ENCODE measurements around the gene CABP2.

The CABP2 gene

GRCh38 chr11:67495234-67496005 is 27.8 kb downstream of the CABP2 start:
- DNase-seq (ENCODE audit: extremely low read depth in 1 of 2, low read depth in 1 of 2) = no peak

- no peak for DNase-seq (ENCODE audit: extremely low read depth in 1 of 2, low read depth in 1 of 2)
These were observed 28.6 kb downstream of the CABP2 start for GRCh38 chr11:67494371-67495233.

GRCh38 chr11:67493548-67494370 is 29.5 kb downstream of the CABP2 start:
- DNase-seq (ENCODE audit: extremely low read depth in 1 of 2, low read depth in 1 of 2) = no peak

GRCh38 chr11:67492801-67493547 is 30.3 kb downstream of the CABP2 start:
- DNase-seq (ENCODE audit: extremely low read depth in 1 of 2, low read depth in 1 of 2) = no peak

- DNase-seq (ENCODE audit: extremely low read depth in 1 of 2, low read depth in 1 of 2) = no peak
These were observed 31.0 kb downstream of the CABP2 start for GRCh38 chr11:67492069-67492727.

- no peak for DNase-seq (ENCODE audit: extremely low read depth in 1 of 2, low read depth in 1 of 2)
These were observed 31.8 kb downstream of the CABP2 start for GRCh38 chr11:67491276-67492068.

- no peak for DNase-seq (ENCODE audit: extremely low read depth in 1 of 2, low read depth in 1 of 2)
These were observed 32.5 kb downstream of the CABP2 start for GRCh38 chr11:67490727-67491065.

- no peak for DNase-seq (ENCODE audit: extremely low read depth in 1 of 2, low read depth in 1 of 2)
These were observed 33.1 kb downstream of the CABP2 start for GRCh38 chr11:67489885-67490726.

- no peak for DNase-seq (ENCODE audit: extremely low read depth in 1 of 2, low read depth in 1 of 2)
These were observed 33.9 kb downstream of the CABP2 start for GRCh38 chr11:67489203-67489884.

- peak in 1 of 2 donors; percentile 70 for DNase-seq (ENCODE audit: extremely low read depth in 1 of 2, low read depth in 1 of 2)
These were observed 36.6 kb downstream of the CABP2 start for GRCh38 chr11:67486481-67487195.

- DNase-seq (ENCODE audit: extremely low read depth in 1 of 2, low read depth in 1 of 2) = peak in 1 of 2 donors; percentile 70
These were observed 37.3 kb downstream of the CABP2 start for GRCh38 chr11:67485873-67486361.

- peak; percentile 70 to 84 for DNase-seq (ENCODE audit: extremely low read depth in 1 of 2, low read depth in 1 of 2)
These were observed 38.4 kb downstream of the CABP2 start for GRCh38 chr11:67484847-67485311.

- DNase-seq (ENCODE audit: extremely low read depth in 1 of 2, low read depth in 1 of 2) = no peak
These were observed 39.2 kb downstream of the CABP2 start for GRCh38 chr11:67483831-67484665.

- DNase-seq (ENCODE audit: extremely low read depth in 1 of 2, low read depth in 1 of 2) = peak; percentile 91 to 96
These were observed 40.1 kb downstream of the CABP2 start, which contains the start of gene AIP for GRCh38 chr11:67482827-67483798. TSS of gene AIP (plus strand) at chr11:67483026. CDS start at chr11:67483159, 133 bp downstream.
